HG02852 (cell line): ENCODE results near the gene OLFM3.

Source experiments
- ATAC-seq: cut with Tn5 transposase; IDR thresholded peaks from one replicate; pipeline ENCODE4 v1.9.1; 2021; ENCODE audit warnings: mild to moderate bottlenecking, moderate library complexity; ENCODE audit not compliant: unreplicated experiment

Gene OLFM3

DNA sequence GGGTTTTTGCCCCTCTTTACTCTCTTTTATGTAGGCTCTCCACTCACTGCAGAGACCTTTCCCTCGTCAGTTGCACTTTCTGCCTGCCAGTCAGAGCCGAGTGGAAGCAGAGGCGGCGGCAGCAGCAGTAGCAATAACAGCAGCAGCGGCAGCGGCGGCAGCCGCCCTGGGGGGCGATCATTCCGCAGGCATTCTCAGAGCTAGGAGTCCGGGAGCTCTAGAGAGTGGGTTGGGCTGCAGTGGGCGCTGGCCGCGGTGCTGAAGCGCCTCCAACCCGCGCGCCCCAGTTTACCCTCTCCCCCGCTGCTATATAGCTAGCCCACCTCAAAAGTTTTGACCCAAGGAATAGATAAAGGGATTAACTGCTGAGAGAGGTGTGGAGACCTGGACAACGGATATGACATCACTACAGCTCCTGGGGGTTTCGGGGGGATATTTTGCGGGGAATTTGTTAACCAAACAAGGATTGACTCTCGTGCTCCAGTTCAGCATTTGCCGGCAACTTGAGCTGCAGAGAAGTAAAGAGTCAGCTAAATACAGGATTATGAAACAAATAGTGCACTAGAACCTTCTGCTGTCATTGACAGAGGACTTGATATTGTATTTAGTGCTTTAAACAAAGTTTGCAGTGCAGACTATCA, at the start of gene OLFM3:
TSS of gene OLFM3 (minus strand) at position 102 of the 641 bp plus-strand sequence.
- no peak for ATAC-seq

- ATAC-seq: no peak
Measured at GRCh38 chr1:102045752-102046151, 49.0 kb upstream of the OLFM3 start.

- no peak for ATAC-seq
Measured at GRCh38 chr1:102032534-102032933, 35.8 kb upstream of the OLFM3 start.

- ATAC-seq: no peak
Measured at GRCh38 chr1:102019530-102019929, 22.8 kb upstream of the OLFM3 start.

- ATAC-seq: no peak
Measured at GRCh38 chr1:102015728-102016127, 19.0 kb upstream of the OLFM3 start.

DNA sequence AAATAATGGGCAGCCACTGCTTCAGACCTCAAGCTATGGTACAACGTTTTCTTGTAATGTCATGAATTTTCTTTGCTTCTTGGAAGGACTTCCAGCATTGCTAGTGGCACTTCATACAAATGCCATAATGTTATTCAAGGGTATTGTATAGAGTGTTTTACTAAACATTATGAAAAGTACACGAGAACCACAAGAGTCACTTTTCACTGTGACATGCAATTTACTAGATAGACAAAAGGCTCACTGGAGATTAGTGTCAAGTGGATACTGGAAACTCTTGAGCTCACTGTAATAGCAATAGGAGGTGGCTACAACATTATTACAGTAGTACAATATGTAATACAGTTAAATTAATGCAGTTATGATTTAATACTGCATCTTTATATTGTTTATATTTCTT, 5.3 kb upstream of the OLFM3 start:
- no peak for ATAC-seq

GRCh38 chr1:101995984-101996745, 561 bp downstream of the OLFM3 start:
- no peak for ATAC-seq

- ATAC-seq: no peak
Measured at GRCh38 chr1:101993710-101994109, 3.0 kb downstream of the OLFM3 start.

GRCh38 chr1:101992821-101993575, 3.7 kb downstream of the OLFM3 start:
- ATAC-seq: no peak

GRCh38 chr1:101980974-101981373, 15.8 kb downstream of the OLFM3 start:
- ATAC-seq: no peak

DNA sequence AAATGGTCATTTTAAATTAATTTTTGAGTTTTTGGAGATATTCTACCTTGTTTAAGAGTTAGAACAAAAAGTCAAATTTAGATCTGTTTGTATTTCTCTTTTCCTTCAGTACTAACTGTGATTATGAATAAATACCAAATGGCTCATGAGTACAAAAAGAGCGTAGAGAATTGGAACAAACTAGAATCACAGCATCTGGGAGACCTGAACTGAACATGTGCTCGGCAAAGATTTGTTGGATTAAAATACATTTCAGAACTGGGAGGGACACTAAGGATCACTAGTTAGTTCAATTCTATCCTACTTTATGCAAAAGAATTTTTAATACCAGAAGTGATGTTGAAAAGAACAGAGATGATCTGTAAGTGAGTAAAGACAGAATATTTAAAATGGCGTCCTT, 19.5 kb downstream of the OLFM3 start:
- ATAC-seq: no peak

- ATAC-seq: no peak
Measured at GRCh38 chr1:101976161-101976560, 20.6 kb downstream of the OLFM3 start.

GRCh38 chr1:101975371-101975770, 21.4 kb downstream of the OLFM3 start:
- ATAC-seq: no peak

GRCh38 chr1:101974599-101975274, 22.0 kb downstream of the OLFM3 start:
- ATAC-seq: no peak

DNA sequence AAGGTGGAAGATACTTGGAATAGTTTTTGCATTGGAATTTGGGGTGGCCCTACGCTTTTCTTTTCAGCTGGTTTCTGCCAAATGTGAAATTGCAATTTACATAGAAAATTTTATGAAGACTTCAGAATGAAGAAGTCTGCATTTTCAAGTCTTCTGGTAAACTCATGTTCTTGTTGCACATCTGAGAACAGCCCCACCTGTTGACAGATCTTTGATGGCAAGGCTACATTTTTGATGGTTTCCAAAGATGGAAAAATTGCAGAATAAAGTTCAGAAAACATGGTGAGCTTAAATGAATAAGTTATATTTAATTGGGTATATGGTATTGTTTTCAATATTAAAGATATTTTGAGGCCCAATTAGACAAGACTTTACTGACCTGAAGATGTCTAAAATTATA, 25.4 kb downstream of the OLFM3 start:
- no peak for ATAC-seq

DNA sequence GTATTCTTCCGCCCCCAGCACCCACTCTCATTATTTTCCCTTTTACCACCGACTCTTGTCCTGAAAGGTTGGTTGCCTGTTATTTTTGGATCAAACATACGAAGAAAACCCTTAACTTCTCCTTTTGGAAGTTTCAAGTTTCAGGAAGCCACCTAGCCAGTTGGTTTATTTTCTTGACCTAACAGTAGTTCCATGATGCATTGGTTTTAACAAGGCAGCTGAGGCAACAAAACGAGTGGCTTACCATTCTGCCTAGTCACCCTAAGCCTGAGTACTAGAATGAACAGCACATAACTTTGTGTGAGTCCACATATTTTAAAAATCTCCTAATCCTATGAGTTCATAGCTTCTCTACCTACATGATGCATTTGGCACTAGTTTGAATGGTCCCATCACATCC, 28.9 kb downstream of the OLFM3 start:
- no peak for ATAC-seq

DNA sequence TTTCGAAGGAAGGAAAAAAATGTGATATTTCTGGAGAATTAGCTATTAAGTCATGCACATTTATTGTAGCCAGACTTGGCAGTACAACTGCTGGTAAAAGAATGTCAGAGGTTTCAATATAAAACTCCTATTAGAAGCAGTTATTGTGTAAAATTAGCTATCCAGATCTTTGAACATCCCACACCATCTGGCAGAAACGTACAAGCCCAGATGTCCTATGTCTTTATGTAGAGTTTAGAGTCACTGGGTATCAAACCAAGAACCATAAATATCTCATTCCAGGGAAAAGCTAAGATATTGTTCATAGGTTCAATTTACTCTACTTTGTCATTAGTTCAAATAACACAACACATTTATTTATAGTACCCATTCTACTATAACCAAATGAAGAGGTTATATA, 31.4 kb downstream of the OLFM3 start:
- no peak for ATAC-seq

GRCh38 chr1:101964708-101965107, 32.0 kb downstream of the OLFM3 start:
- ATAC-seq: no peak

GRCh38 chr1:101960142-101960541, 36.6 kb downstream of the OLFM3 start:
- ATAC-seq: no peak

DNA sequence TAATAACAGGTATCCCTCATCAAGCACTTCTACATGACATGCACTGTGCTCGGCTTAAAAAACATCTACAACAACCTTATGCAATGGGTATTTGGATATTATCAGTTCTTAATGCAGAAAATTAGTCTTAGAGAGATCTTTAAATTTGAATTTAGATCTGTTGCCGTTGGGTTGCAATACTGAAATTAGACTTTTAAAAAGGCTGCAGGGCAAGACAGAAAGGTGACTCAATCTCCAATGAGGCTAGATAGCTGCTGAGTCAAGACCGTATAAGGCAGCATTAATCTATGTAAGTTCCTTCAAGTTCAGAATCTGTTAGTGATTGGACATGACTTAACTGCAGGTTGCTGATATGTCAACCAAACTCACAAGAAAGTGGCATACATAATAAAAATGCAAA, 37.3 kb downstream of the OLFM3 start:
- ATAC-seq: no peak

DNA sequence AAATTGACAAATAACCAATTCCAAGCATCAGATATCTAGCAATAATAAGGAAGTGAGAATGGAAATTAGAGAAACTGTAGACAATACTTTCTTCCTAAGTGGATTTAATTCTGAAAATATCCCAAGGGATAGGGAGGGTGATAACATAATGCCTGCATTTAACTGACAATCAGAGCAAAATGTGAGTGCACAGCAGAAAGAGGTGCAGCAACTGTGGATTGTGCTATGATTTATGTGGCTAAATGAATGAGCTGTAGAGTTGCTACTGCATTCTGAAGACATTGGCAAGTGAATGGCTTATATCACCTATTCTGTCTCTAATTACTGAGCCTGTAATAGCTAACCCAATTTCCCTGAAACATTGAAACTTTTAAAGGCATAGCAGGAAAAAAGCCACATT, 39.0 kb downstream of the OLFM3 start:
- ATAC-seq: no peak
